ENCODE measurements around the gene PPIF.

DNA sequence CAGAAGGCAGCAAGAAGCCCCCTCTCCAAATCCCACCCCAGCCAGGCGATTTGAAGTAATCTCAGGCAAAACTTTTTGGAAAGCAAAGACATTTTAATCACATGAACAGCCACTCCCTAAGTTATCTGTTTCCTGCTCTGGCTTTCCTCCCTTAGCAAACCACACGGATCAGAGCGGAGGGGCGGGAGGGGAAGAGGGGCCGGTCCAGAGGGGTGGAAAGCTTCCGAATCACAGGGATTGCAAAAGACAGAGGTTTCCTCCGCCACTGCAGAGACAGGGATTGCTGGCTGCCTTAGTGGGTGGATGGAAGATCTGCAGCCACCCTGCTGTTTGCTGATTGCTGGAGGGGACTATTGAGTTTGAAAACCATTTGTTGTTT, 57.0 kb downstream of the PPIF start:
- TF ChIP-seq, protein P1, sequence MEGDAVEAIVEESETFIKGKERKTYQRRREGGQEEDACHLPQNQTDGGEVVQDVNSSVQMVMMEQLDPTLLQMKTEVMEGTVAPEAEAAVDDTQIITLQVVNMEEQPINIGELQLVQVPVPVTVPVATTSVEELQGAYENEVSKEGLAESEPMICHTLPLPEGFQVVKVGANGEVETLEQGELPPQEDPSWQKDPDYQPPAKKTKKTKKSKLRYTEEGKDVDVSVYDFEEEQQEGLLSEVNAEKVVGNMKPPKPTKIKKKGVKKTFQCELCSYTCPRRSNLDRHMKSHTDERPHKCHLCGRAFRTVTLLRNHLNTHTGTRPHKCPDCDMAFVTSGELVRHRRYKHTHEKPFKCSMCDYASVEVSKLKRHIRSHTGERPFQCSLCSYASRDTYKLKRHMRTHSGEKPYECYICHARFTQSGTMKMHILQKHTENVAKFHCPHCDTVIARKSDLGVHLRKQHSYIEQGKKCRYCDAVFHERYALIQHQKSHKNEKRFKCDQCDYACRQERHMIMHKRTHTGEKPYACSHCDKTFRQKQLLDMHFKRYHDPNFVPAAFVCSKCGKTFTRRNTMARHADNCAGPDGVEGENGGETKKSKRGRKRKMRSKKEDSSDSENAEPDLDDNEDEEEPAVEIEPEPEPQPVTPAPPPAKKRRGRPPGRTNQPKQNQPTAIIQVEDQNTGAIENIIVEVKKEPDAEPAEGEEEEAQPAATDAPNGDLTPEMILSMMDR (IDR thresholded peaks at IDR 0.05), result no peak
- TF ChIP-seq POLR2A (IDR thresholded peaks at IDR 0.05), result no peak
